GM12878 (cell line): Measurements from ENCODE around the gene STK11. TPM values are rescaled to one million over a fixed set of nuclear protein-coding genes. Genes with fewer than 3 reads are reported as not detected.
A peak's percentile ranks its signal among the peaks of the same experiment; 100 is the strongest.

Source experiments
- ATF7 ChIP-seq: fragments of 450-650 bp; IDR thresholded peaks from 2 replicates; pipeline ENCODE4 v1.6.1; 2016; ENCODE audit warnings: low read depth, mild to moderate bottlenecking
- HCFC1 ChIP-seq: fragments of 150-350 bp; IDR thresholded peaks from 2 replicates; pipeline ENCODE4 v1.6.1; 2014; ENCODE audit warnings: low read length
- POLR2A ChIP-seq: IDR thresholded peaks from 2 replicates; pipeline ENCODE4 v1.6.1; 2011; ENCODE audit warnings: low read depth, mild to moderate bottlenecking, low read length
- RFX5 ChIP-seq: IDR thresholded peaks from 2 replicates; pipeline ENCODE4 v1.6.1; 2011; ENCODE audit warnings: low read depth, low read length, improper control_type of control experiment
- SMC3 ChIP-seq: IDR thresholded peaks from 2 replicates; pipeline ENCODE4 v1.6.1; 2011; ENCODE audit warnings: low read length, improper control_type of control experiment, borderline replicate concordance
- SUZ12 ChIP-seq: fragments of 200-600 bp; sonication (generic); IDR thresholded peaks from one replicate; pipeline ENCODE4 v1.6.1; 2018; ENCODE audit warnings: antibody characterized with exemption, mild to moderate bottlenecking; ENCODE audit not compliant: unreplicated experiment
- ZNF24 ChIP-seq: fragments of 450-650 bp; IDR thresholded peaks from 2 replicates; pipeline ENCODE4 v1.6.1; 2017; ENCODE audit warnings: antibody characterized with exemption, mild to moderate bottlenecking
- polyA plus RNA-seq, 11 experiments: library from polyadenylated mRNA; depleted of rRNA in 4 of 11; unstranded in 6 of 11; stranded (reverse) in 5 of 11; fragments of >200 nt; fragmentation: Nextera tagmentation in 4 of 11; fragmentation: Illumina TruSeq in 1 of 11; extraction: Ambion mirVana in 4 of 11; extraction: Trizol in 1 of 11; gene quantifications; 1 replicate in 1 of 11; 2 replicates in 10 of 11; pipeline versions ENCODE4 v1.2.1 to v1.2.3, GENCODE V29; 2011 to 2016; ENCODE audit warnings: inconsistent platforms in 2 of 11, missing spikeins in 2 of 11, low read depth in 1 of 11
- total RNA-seq, 4 experiments: library from RNA; depleted of rRNA in 3 of 4; stranded (reverse); fragments of >200 nt in 3 of 4; fragmentation: Illumina TruSeq in 1 of 4; extraction: Trizol in 1 of 4; gene quantifications; 2 replicates each; pipeline versions ENCODE4 v1.2.1 to v1.2.3, GENCODE V29; 2013 to 2021
- TF ChIP-seq, protein P1 (sequence below): IDR thresholded peaks from 2 replicates; pipeline ENCODE4 v1.6.1; 2012; ENCODE audit warnings: low read depth, low read length, improper control_type of control experiment
- TF ChIP-seq, protein P2 (sequence below): IDR thresholded peaks from 2 replicates; pipeline ENCODE4 v1.6.1; 2011; ENCODE audit warnings: borderline replicate concordance, low read depth, mild to moderate bottlenecking, moderate library complexity, mixed read lengths, low read length; ENCODE audit not compliant: insufficient read depth; ENCODE audit errors: extremely low read length
- TF ChIP-seq, protein P3 (sequence below): fragments of 450-650 bp; IDR thresholded peaks from 2 replicates; pipeline ENCODE4 v1.6.1; 2016; ENCODE audit warnings: mild to moderate bottlenecking
- TF ChIP-seq, protein P4 (sequence below): IDR thresholded peaks from 2 replicates; pipeline ENCODE4 v1.6.1; 2012; ENCODE audit warnings: mild to moderate bottlenecking, low read depth, low read length
- TF ChIP-seq, protein P5 (sequence below): fragments of 450-650 bp; IDR thresholded peaks from 2 replicates; pipeline ENCODE4 v1.6.1; 2017; ENCODE audit warnings: mild to moderate bottlenecking, low read depth, inconsistent platforms; ENCODE audit not compliant: poor library complexity, severe bottlenecking
- TF ChIP-seq, protein P6 (sequence below): IDR thresholded peaks from 2 replicates; pipeline ENCODE4 v1.6.1; 2012; ENCODE audit warnings: low read depth, low read length, improper control_type of control experiment

STK11 gene
- total and polyA plus RNA-seq, 10 of the 15 experiments (the other 5 are each of a cell fraction or from before 2014, with no cell fraction given), result 0.33 to 71.0 (median 23.8) TPM

DNA sequence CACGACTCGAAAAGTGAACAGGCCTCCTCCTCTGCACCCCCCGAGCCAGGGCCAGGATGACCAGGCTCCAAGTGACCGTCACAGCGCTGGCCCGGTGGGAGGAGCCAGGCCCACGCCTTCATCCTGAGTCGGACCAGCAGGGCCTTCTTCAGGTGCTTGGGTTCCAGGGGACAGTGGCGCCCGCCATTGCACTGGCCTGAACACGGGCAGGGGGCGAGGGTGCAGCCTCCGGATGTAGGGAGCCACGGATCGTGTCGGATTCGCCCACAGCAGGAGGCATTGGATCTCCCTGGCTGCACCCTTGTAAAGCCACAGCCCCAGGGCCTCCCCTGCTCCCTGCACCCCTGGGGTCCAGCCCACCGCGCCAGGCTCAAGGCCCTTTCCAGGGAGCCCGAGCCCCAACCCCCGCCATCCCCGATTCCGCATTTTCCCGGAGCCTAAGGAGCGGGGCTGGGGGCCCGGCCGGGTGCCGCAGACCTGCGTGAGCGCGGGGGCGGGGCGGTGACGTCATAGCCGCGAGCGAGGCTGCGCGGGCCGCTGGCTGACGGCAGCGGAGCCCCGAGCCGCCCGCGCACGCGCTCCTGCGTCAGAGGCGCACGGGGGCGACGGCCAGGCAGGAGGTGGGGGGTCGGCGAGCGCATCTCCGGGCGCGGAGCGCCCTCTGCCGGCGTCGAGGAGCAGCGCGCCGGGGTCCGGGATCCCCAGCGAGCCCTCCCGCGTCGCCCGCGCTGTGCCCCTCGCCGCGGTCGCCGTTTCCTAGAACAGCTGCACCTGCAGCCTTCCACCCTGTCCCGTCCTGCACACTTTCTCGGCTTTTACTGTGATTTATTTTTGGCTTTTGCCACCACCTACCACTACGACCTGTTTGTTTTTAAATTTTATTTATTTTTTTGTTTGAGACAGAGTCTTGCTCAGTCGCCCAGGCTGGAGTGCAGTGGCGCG is 34.5 kb downstream of the STK11 start (continued):
- TF ChIP-seq, protein P1, sequence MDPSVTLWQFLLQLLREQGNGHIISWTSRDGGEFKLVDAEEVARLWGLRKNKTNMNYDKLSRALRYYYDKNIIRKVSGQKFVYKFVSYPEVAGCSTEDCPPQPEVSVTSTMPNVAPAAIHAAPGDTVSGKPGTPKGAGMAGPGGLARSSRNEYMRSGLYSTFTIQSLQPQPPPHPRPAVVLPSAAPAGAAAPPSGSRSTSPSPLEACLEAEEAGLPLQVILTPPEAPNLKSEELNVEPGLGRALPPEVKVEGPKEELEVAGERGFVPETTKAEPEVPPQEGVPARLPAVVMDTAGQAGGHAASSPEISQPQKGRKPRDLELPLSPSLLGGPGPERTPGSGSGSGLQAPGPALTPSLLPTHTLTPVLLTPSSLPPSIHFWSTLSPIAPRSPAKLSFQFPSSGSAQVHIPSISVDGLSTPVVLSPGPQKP, result no peak
- TF ChIP-seq, protein P2, sequence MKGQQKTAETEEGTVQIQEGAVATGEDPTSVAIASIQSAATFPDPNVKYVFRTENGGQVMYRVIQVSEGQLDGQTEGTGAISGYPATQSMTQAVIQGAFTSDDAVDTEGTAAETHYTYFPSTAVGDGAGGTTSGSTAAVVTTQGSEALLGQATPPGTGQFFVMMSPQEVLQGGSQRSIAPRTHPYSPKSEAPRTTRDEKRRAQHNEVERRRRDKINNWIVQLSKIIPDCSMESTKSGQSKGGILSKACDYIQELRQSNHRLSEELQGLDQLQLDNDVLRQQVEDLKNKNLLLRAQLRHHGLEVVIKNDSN, result no peak
- no peak for TF ChIP-seq POLR2A
- TF ChIP-seq ZNF24, result 0 out of 2 replicates have a peak, but pooled peaks have one; percentile 58
- TF ChIP-seq ATF7, result peak; percentile 73
- TF ChIP-seq HCFC1, result peak; percentile 42
- no peak for TF ChIP-seq RFX5
- TF ChIP-seq, protein P3, sequence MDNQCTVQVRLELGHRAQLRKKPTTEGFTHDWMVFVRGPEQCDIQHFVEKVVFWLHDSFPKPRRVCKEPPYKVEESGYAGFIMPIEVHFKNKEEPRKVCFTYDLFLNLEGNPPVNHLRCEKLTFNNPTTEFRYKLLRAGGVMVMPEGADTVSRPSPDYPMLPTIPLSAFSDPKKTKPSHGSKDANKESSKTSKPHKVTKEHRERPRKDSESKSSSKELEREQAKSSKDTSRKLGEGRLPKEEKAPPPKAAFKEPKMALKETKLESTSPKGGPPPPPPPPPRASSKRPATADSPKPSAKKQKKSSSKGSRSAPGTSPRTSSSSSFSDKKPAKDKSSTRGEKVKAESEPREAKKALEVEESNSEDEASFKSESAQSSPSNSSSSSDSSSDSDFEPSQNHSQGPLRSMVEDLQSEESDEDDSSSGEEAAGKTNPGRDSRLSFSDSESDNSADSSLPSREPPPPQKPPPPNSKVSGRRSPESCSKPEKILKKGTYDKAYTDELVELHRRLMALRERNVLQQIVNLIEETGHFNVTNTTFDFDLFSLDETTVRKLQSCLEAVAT, result no peak
- peak; percentile 55 for TF ChIP-seq SMC3
- TF ChIP-seq, protein P4, sequence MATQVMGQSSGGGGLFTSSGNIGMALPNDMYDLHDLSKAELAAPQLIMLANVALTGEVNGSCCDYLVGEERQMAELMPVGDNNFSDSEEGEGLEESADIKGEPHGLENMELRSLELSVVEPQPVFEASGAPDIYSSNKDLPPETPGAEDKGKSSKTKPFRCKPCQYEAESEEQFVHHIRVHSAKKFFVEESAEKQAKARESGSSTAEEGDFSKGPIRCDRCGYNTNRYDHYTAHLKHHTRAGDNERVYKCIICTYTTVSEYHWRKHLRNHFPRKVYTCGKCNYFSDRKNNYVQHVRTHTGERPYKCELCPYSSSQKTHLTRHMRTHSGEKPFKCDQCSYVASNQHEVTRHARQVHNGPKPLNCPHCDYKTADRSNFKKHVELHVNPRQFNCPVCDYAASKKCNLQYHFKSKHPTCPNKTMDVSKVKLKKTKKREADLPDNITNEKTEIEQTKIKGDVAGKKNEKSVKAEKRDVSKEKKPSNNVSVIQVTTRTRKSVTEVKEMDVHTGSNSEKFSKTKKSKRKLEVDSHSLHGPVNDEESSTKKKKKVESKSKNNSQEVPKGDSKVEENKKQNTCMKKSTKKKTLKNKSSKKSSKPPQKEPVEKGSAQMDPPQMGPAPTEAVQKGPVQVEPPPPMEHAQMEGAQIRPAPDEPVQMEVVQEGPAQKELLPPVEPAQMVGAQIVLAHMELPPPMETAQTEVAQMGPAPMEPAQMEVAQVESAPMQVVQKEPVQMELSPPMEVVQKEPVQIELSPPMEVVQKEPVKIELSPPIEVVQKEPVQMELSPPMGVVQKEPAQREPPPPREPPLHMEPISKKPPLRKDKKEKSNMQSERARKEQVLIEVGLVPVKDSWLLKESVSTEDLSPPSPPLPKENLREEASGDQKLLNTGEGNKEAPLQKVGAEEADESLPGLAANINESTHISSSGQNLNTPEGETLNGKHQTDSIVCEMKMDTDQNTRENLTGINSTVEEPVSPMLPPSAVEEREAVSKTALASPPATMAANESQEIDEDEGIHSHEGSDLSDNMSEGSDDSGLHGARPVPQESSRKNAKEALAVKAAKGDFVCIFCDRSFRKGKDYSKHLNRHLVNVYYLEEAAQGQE, result no peak
- TF ChIP-seq, protein P5, sequence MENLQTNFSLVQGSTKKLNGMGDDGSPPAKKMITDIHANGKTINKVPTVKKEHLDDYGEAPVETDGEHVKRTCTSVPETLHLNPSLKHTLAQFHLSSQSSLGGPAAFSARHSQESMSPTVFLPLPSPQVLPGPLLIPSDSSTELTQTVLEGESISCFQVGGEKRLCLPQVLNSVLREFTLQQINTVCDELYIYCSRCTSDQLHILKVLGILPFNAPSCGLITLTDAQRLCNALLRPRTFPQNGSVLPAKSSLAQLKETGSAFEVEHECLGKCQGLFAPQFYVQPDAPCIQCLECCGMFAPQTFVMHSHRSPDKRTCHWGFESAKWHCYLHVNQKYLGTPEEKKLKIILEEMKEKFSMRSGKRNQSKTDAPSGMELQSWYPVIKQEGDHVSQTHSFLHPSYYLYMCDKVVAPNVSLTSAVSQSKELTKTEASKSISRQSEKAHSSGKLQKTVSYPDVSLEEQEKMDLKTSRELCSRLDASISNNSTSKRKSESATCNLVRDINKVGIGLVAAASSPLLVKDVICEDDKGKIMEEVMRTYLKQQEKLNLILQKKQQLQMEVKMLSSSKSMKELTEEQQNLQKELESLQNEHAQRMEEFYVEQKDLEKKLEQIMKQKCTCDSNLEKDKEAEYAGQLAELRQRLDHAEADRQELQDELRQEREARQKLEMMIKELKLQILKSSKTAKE, result no peak
- TF ChIP-seq, protein P6, sequence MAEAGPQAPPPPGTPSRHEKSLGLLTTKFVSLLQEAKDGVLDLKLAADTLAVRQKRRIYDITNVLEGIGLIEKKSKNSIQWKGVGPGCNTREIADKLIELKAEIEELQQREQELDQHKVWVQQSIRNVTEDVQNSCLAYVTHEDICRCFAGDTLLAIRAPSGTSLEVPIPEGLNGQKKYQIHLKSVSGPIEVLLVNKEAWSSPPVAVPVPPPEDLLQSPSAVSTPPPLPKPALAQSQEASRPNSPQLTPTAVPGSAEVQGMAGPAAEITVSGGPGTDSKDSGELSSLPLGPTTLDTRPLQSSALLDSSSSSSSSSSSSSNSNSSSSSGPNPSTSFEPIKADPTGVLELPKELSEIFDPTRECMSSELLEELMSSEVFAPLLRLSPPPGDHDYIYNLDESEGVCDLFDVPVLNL, result no peak
- no peak for TF ChIP-seq SUZ12
